Ovary (tissue), 9 donors: Measurements from ENCODE around the gene HEPHL1. TPM values are rescaled to one million over a fixed set of nuclear protein-coding genes. Genes with fewer than 3 reads are reported as not detected.

Experiments used
- DNase-seq, 5 donors: peaks; one replicate each; pipeline ENCODE4 v3.0.0-alpha.2; 2019 to 2020
- H3K27ac ChIP-seq, 2 donors: fragments of 200-600 bp; one replicate each; pipeline versions ENCODE4 v1.5.1 to v1.8.0; 2019 to 2022
- H3K27me3 ChIP-seq: fragments of 200-600 bp; one replicate; pipeline ENCODE4 v1.8.0; 2022
- H3K36me3 ChIP-seq: fragments of 200-600 bp; sonication (generic); one replicate; pipeline ENCODE4 v1.5.1; 2019
- H3K4me1 ChIP-seq: one replicate; pipeline ENCODE4 v1.8.1; 2013; ENCODE audit warnings: mild to moderate bottlenecking, moderate library complexity; ENCODE audit not compliant: insufficient read depth
- H3K4me3 ChIP-seq: fragments of 200-600 bp; sonication (generic); one replicate; pipeline ENCODE4 v1.5.1; 2017
- H3K9me3 ChIP-seq, 2 donors: fragments of 200-600 bp in 1 of 2; sonication (generic) in 1 of 2; one replicate each; pipeline versions ENCODE4 v1.5.1 to v1.8.1; 2013 to 2019; ENCODE audit warnings: mild to moderate bottlenecking in 1 of 2, moderate library complexity in 1 of 2
- CTCF ChIP-seq, 3 donors: fragments of 450-650 bp in 2 of 3; fragments of 200-600 bp in 1 of 3; IDR thresholded peaks; one replicate each; pipeline versions ENCODE4 v1.5.1 to v1.8.0; 2016 to 2022; ENCODE audit warnings: antibody characterized with exemption in 3 of 3, mild to moderate bottlenecking in 1 of 3
- EP300 ChIP-seq: sonication (generic); formaldehyde crosslinking; IDR thresholded peaks from one replicate; pipeline ENCODE4 v1.6.1; 2017; ENCODE audit warnings: antibody characterized with exemption
- POLR2A ChIP-seq: fragments of 450-650 bp; IDR thresholded peaks from one replicate; pipeline ENCODE4 v1.6.1; 2017; ENCODE audit warnings: antibody characterized with exemption, mild to moderate bottlenecking, moderate library complexity
- WGBS, 3 donors: extraction: QIAGEN DNeasy Blood & Tissue Kit in 1 of 3; methylation state at CpG; one replicate each; pipeline versions ENCODE4 v1.1.5 to v1.1.7; 2013 to 2017; 5-methylcytosine and 5-hydroxymethylcytosine counted together
- intact Hi-C, 4 donors: fragments of 100-400 bp; cut with DNase I; formaldehyde crosslinking; loops; one replicate each; pipeline versions ENCODE4 v1.11.0 to v1.15.1; 2022 to 2023
- polyA plus RNA-seq, 2 donors: library from polyadenylated mRNA; stranded (reverse); fragments of 200-250 nt in 1 of 2; fragments of 350-450 nt in 1 of 2; fragmentation: Illumina TruSeq in 1 of 2; extraction: RNeasy Lipid Tissue Mini Kit (QIAGEN cat#74804) in 1 of 2; gene quantifications; one replicate each; pipeline ENCODE4 v1.2.3, GENCODE V29; 2013 to 2014
- total RNA-seq, 7 donors: library from RNA; depleted of rRNA in 2 of 7; stranded (reverse); fragments of >200 nt in 2 of 7; fragmentation: NEBNext Ultra II Directional in 3 of 7; extraction: Animal tissue kit (Norgen Biotek cat#: 25700) in 3 of 7; gene quantifications; one replicate each; pipeline versions ENCODE4 v1.1.0 to v1.2.4, GENCODE V29; 2016 to 2023
- donor health status: DM: no; HTN: no; CAD: no; lungs with moderate emphysema.
- donor health status: DM: no; HTN: no; CAD: no.
- donor health status: Bipolar disorder and iron deficiency.
- donor health status: DM: yes; HTN: yes; CAD: no.
- donor health status: DM: no; HTN: no; CAD: no.
- donor health status: DM: yes; HTN: yes; CAD: no.

The HEPHL1 gene
- total and polyA plus RNA-seq, 9 donors: 0.02 to 0.03 TPM; not detected in 7

GRCh38 chr11:94000659-94001058, 20.5 kb upstream of the HEPHL1 start:
- Histone ChIP-seq H3K4me1 (no peaks in the 10 kb centered on the region), H3K27me3 (no peaks in the 10 kb centered on the region), H3K9me3 (no peaks in the 10 kb centered on the region), H3K27ac (no peak overlapping the region), H3K36me3 (no peaks in the 10 kb centered on the region), H3K4me3 (no peak overlapping the region)
- no peak for DNase-seq
- no peak for TF ChIP-seq POLR2A
- TF ChIP-seq CTCF (IDR thresholded peaks at IDR 0.05): no peak
- TF ChIP-seq EP300: no peak
- intact Hi-C loops: no loop called here
- 50 to 60% (median 57%) methylated on average over 2 of the region's 2 CpGs for WGBS, 3 donors

- no peak for TF ChIP-seq CTCF (IDR thresholded peaks at IDR 0.05)
- TF ChIP-seq EP300: no peak
- TF ChIP-seq POLR2A: no peak
- intact Hi-C loops: no loop called here
- 64 to 71% (median 69%) methylated on average over 2 of the region's 2 CpGs for WGBS, 3 donors
- no peak overlapping the region for H3K4me3 ChIP-seq
- no peaks in the 10 kb centered on the region for H3K9me3 ChIP-seq
- H3K27ac ChIP-seq: no peak overlapping the region
- no peaks in the 10 kb centered on the region for H3K4me1 ChIP-seq
- H3K27me3 ChIP-seq: no peaks in the 10 kb centered on the region
- no peaks in the 10 kb centered on the region for H3K36me3 ChIP-seq
- no peak for DNase-seq
Measured at GRCh38 chr11:94002226-94002625, 18.9 kb upstream of the HEPHL1 start.

- H3K9me3 ChIP-seq: no peaks in the 10 kb centered on the region
- no peak overlapping the region for H3K27ac ChIP-seq
- no peaks in the 10 kb centered on the region for H3K4me1 ChIP-seq
- H3K4me3 ChIP-seq: no peak overlapping the region
- DNase-seq: no peak
- TF ChIP-seq EP300 (no peak), CTCF (IDR thresholded peaks at IDR 0.05) (no peak), POLR2A (no peak)
- intact Hi-C loops: no loop called here
- no peaks in the 10 kb centered on the region for H3K27me3 ChIP-seq
- H3K36me3 ChIP-seq: no peaks in the 10 kb centered on the region
Measured at GRCh38 chr11:94007426-94007825, 13.7 kb upstream of the HEPHL1 start.

GRCh38 chr11:94007906-94008305, 13.2 kb upstream of the HEPHL1 start:
- WGBS, 3 donors: 63 to 68% (median 64%) methylated on average over 4 of the region's 4 CpGs
- Histone ChIP-seq H3K4me3 (no peak overlapping the region), H3K27ac (no peak overlapping the region), H3K9me3 (no peaks in the 10 kb centered on the region), H3K27me3 (no peaks in the 10 kb centered on the region), H3K36me3 (no peaks in the 10 kb centered on the region), H3K4me1 (no peaks in the 10 kb centered on the region)
- TF ChIP-seq EP300 (no peak), CTCF (IDR thresholded peaks at IDR 0.05) (no peak), POLR2A (no peak)
- intact Hi-C loops: no loop called here
- no peak for DNase-seq

- Histone ChIP-seq H3K9me3 (no peaks in the 10 kb centered on the region), H3K27me3 (no peaks in the 10 kb centered on the region), H3K27ac (no peak overlapping the region), H3K4me1 (no peaks in the 10 kb centered on the region), H3K36me3 (no peaks in the 10 kb centered on the region), H3K4me3 (no peak overlapping the region)
- DNase-seq: no peak
- TF ChIP-seq EP300 (no peak), POLR2A (no peak), CTCF (IDR thresholded peaks at IDR 0.05) (no peak)
- 54 to 64% (median 54%) methylated on average over 1 of the region's 1 CpG for WGBS, 3 donors
- intact Hi-C loops: no loop called here
Measured at GRCh38 chr11:94010136-94010535, 11.0 kb upstream of the HEPHL1 start.
